Neural cell (in vitro differentiated cells): ENCODE results near the gene LRRC8B. TPM values are rescaled to one million over a fixed set of nuclear protein-coding genes. Genes with fewer than 3 reads are reported as not detected.

Source experiments
- H2AFZ ChIP-seq: fragments of 200-600, 300-800 bp; sonication (generic), shearing (Covaris generic); 2 replicates; pipeline ENCODE4 v1.6.0; 2014; ENCODE audit warnings: low read depth, mild to moderate bottlenecking, antibody characterized with exemption, low read length, moderate library complexity
- H3F3A ChIP-seq: fragments of 200-600 bp; shearing (Covaris generic); 2 replicates; pipeline ENCODE4 v1.6.1; 2016; ENCODE audit warnings: mild to moderate bottlenecking, moderate library complexity, mixed read lengths, antibody characterized with exemption, low read length; ENCODE audit not compliant: insufficient read depth, poor library complexity, severe bottlenecking
- H3K27ac ChIP-seq: fragments of 200-600, 300-800 bp; sonication (generic), shearing (Covaris generic); 2 replicates; pipeline ENCODE4 v1.5.1; 2014; ENCODE audit warnings: mild to moderate bottlenecking, low read length, moderate library complexity
- H3K27me3 ChIP-seq: fragments of 300-800, 200-600 bp; sonication (generic), shearing (Covaris generic); 2 replicates; pipeline ENCODE4 v1.6.0; 2014; ENCODE audit warnings: mild to moderate bottlenecking, low read depth, low read length, moderate library complexity; ENCODE audit not compliant: insufficient read depth
- H3K36me3 ChIP-seq: fragments of 300-800, 200-600 bp; sonication (generic), shearing (Covaris generic); 2 replicates; pipeline ENCODE4 v1.5.1; 2014; ENCODE audit warnings: mild to moderate bottlenecking, antibody characterized with exemption, low read length, moderate library complexity; ENCODE audit not compliant: insufficient read depth
- H3K4me2 ChIP-seq: fragments of 300-800, 200-600 bp; sonication (generic), shearing (Covaris generic); 2 replicates; pipeline ENCODE4 v1.6.0; 2014; ENCODE audit warnings: mild to moderate bottlenecking, low read length
- H3K4me3 ChIP-seq: fragments of 300-800, 200-600 bp; sonication (generic), shearing (Covaris generic); 2 replicates; pipeline ENCODE4 v1.5.1; 2014; ENCODE audit warnings: mild to moderate bottlenecking, low read length, moderate library complexity
- H3K79me2 ChIP-seq: fragments of 200-600 bp; shearing (Covaris generic); replicated peaks from 2 replicates; pipeline ENCODE4 v1.6.0; 2014; ENCODE audit warnings: mild to moderate bottlenecking, low read length, moderate library complexity; ENCODE audit not compliant: insufficient read depth
- H3K9ac ChIP-seq: fragments of 300-800, 200-600 bp; sonication (generic), shearing (Covaris generic); 2 replicates; pipeline ENCODE4 v1.6.1; 2016; ENCODE audit warnings: mild to moderate bottlenecking, low read length, mixed read lengths
- H3K9me2 ChIP-seq: fragments of 200-600 bp; shearing (Covaris generic); 2 replicates; pipeline ENCODE4 v1.6.1; 2016; ENCODE audit warnings: mild to moderate bottlenecking, low read length, mixed read lengths; ENCODE audit not compliant: insufficient read depth
- H3K9me3 ChIP-seq: fragments of 200-600, 300-800 bp; sonication (generic), shearing (Covaris generic); 2 replicates; pipeline ENCODE4 v1.6.1; 2016; ENCODE audit warnings: mild to moderate bottlenecking, mixed run types, low read length, moderate library complexity, mixed read lengths
- H4K20me1 ChIP-seq: fragments of 200-600 bp; shearing (Covaris generic); 2 replicates; pipeline ENCODE4 v1.6.1; 2016; ENCODE audit warnings: mild to moderate bottlenecking, mixed run types; ENCODE audit not compliant: insufficient read depth
- EP300 ChIP-seq: fragments of 450-650 bp; conservative IDR thresholded peaks from 2 replicates; pipeline ENCODE4 v1.6.1; 2014; ENCODE audit warnings: antibody characterized with exemption, mild to moderate bottlenecking, moderate library complexity; ENCODE audit not compliant: poor library complexity, severe bottlenecking
- EZH2 ChIP-seq: fragments of 200-600, 300-800 bp; shearing (Covaris generic), sonication (generic); IDR thresholded peaks from 2 replicates; pipeline ENCODE4 v1.6.1; 2014; ENCODE audit warnings: antibody characterized with exemption, low read length, borderline replicate concordance, mild to moderate bottlenecking; ENCODE audit not compliant: insufficient read depth, poor library complexity, severe bottlenecking
- MXI1 ChIP-seq: fragments of 450-650 bp; conservative IDR thresholded peaks from 2 replicates; pipeline ENCODE4 v1.6.1; 2014; ENCODE audit warnings: antibody characterized with exemption, mild to moderate bottlenecking; ENCODE audit not compliant: poor library complexity, severe bottlenecking
- POLR2AphosphoS5 ChIP-seq: IDR thresholded peaks from 2 replicates; pipeline ENCODE4 v1.6.1; 2012
- RAD21 ChIP-seq: fragments of 450-650 bp; conservative IDR thresholded peaks from 2 replicates; pipeline ENCODE4 v1.6.1; 2014; ENCODE audit warnings: antibody characterized with exemption, mild to moderate bottlenecking, moderate library complexity
- SMC3 ChIP-seq: fragments of 450-650 bp; conservative IDR thresholded peaks from 2 replicates; pipeline ENCODE4 v1.6.1; 2014; ENCODE audit warnings: antibody characterized with exemption, mild to moderate bottlenecking, moderate library complexity; ENCODE audit not compliant: poor library complexity
- TAF1 ChIP-seq: IDR thresholded peaks from 2 replicates; pipeline ENCODE4 v1.6.1; 2012; ENCODE audit warnings: low read depth
- polyA plus RNA-seq: library from polyadenylated mRNA; depleted of rRNA; stranded (reverse); fragments of >200 nt; gene quantifications from 2 replicates; pipeline ENCODE4 v1.2.3, GENCODE V29; 2014
- TF ChIP-seq, protein P1 (sequence below): IDR thresholded peaks from 2 replicates; pipeline ENCODE4 v1.6.1; 2012; ENCODE audit warnings: borderline replicate concordance
- TF ChIP-seq, protein P2 (sequence below): fragments of 450-650 bp; IDR thresholded peaks from 2 replicates; pipeline ENCODE4 v1.5.1; 2014; ENCODE audit warnings: antibody characterized with exemption, mild to moderate bottlenecking, moderate library complexity; ENCODE audit not compliant: poor library complexity, severe bottlenecking

LRRC8B gene
- polyA plus RNA-seq, 1 donor from 2014 or later = 15.9 TPM

DNA sequence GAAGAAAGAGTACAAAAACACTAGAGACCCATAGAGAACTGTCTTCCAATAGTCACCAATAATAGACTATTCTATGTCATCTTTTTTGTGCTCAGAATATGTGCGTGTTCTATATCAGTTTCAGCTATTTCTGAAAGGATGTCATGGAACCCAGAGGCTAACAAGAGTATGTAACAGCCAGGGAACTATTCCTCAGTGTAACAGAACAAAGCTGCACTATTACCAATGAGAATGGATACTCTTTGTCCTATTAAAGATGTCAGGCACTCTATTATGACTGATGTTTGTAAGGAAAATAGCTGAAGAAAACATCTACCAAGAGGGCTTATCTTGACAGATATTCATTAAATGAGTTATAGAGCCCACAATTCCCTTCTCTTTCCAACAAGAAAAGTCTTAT, 99.7 kb downstream of the LRRC8B start:
- Histone ChIP-seq H3K9me2 (no peaks in the 10 kb centered on the region), H2AFZ (no peak overlapping the region), H3K4me3 (no peak overlapping the region), H3K4me2 (no peak overlapping the region), H3K9ac (no peak overlapping the region), H3K9me3 (no peaks in the 10 kb centered on the region), H3K79me2 (no peaks in the 10 kb centered on the region), H3K27ac (no peak overlapping the region), H3F3A (no peaks in the 10 kb centered on the region), H3K27me3 (no peaks in the 10 kb centered on the region), H4K20me1 (no peaks in the 10 kb centered on the region), H3K36me3 (no peaks in the 10 kb centered on the region)
- no peak for TF ChIP-seq EZH2
- TF ChIP-seq, protein P1, sequence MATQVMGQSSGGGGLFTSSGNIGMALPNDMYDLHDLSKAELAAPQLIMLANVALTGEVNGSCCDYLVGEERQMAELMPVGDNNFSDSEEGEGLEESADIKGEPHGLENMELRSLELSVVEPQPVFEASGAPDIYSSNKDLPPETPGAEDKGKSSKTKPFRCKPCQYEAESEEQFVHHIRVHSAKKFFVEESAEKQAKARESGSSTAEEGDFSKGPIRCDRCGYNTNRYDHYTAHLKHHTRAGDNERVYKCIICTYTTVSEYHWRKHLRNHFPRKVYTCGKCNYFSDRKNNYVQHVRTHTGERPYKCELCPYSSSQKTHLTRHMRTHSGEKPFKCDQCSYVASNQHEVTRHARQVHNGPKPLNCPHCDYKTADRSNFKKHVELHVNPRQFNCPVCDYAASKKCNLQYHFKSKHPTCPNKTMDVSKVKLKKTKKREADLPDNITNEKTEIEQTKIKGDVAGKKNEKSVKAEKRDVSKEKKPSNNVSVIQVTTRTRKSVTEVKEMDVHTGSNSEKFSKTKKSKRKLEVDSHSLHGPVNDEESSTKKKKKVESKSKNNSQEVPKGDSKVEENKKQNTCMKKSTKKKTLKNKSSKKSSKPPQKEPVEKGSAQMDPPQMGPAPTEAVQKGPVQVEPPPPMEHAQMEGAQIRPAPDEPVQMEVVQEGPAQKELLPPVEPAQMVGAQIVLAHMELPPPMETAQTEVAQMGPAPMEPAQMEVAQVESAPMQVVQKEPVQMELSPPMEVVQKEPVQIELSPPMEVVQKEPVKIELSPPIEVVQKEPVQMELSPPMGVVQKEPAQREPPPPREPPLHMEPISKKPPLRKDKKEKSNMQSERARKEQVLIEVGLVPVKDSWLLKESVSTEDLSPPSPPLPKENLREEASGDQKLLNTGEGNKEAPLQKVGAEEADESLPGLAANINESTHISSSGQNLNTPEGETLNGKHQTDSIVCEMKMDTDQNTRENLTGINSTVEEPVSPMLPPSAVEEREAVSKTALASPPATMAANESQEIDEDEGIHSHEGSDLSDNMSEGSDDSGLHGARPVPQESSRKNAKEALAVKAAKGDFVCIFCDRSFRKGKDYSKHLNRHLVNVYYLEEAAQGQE = no peak
- no peak for TF ChIP-seq EP300
- no peak for TF ChIP-seq POLR2AphosphoS5
- TF ChIP-seq SMC3 = no peak
- TF ChIP-seq TAF1 = no peak
- TF ChIP-seq MXI1 = no peak
- no peak for TF ChIP-seq RAD21
- TF ChIP-seq, protein P2, sequence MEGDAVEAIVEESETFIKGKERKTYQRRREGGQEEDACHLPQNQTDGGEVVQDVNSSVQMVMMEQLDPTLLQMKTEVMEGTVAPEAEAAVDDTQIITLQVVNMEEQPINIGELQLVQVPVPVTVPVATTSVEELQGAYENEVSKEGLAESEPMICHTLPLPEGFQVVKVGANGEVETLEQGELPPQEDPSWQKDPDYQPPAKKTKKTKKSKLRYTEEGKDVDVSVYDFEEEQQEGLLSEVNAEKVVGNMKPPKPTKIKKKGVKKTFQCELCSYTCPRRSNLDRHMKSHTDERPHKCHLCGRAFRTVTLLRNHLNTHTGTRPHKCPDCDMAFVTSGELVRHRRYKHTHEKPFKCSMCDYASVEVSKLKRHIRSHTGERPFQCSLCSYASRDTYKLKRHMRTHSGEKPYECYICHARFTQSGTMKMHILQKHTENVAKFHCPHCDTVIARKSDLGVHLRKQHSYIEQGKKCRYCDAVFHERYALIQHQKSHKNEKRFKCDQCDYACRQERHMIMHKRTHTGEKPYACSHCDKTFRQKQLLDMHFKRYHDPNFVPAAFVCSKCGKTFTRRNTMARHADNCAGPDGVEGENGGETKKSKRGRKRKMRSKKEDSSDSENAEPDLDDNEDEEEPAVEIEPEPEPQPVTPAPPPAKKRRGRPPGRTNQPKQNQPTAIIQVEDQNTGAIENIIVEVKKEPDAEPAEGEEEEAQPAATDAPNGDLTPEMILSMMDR = no peak

DNA sequence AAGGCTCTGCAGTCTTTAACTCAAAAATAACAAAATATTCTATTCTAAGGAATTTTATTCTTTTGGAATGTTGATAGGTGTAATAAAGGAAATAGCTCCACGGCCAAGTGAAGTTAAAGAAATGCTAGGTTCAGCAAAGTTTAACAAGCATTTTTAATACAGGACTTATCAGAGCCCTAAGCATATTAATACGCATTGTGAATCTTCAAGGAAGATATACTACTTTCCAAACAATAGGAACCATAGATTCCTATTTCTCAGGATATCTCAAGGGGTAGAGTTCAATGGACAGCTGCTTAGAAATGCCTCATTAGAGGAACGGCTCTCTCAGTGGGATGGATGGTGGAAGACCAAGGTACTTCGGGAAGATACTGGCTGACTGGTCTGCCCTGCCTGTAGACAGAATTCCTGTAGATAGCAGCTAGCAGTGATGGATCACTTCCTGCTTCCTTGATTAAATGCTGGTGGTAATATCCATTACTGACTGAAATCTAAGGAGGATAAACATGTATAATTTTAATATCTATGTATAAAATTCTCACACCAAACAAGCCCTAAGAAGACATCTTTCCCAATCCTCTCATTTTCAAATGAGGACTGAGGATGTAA, 100.2 kb downstream of the LRRC8B start:
- H3K4me3 ChIP-seq = no peak overlapping the region
- no peaks in the 10 kb centered on the region for H3K79me2 ChIP-seq
- no peak overlapping the region for H3K9ac ChIP-seq
- no peaks in the 10 kb centered on the region for H3K9me3 ChIP-seq
- no peak overlapping the region for H3K4me2 ChIP-seq
- no peak overlapping the region for H2AFZ ChIP-seq
- no peaks in the 10 kb centered on the region for H3K27me3 ChIP-seq
- no peaks in the 10 kb centered on the region for H3K36me3 ChIP-seq
- H4K20me1 ChIP-seq = no peaks in the 10 kb centered on the region
- H3K27ac ChIP-seq = no peak overlapping the region
- TF ChIP-seq, protein P1 = no peak
- TF ChIP-seq SMC3 = no peak
- TF ChIP-seq MXI1 = no peak
- TF ChIP-seq POLR2AphosphoS5 = no peak
- no peak for TF ChIP-seq RAD21
- no peak for TF ChIP-seq TAF1
- TF ChIP-seq EZH2 = no peak
- TF ChIP-seq, protein P2 = no peak
- no peak for TF ChIP-seq EP300
- H3K9me2 ChIP-seq = no peaks in the 10 kb centered on the region
- no peaks in the 10 kb centered on the region for H3F3A ChIP-seq
